NCI-H1092 (cell line): Measurements from ENCODE around the gene ING4.
A peak's percentile ranks its signal among the peaks of the same experiment; 100 is the strongest.
"Not testable (repeated sequence)": the region's sequence is repeated elsewhere in the genome, so short reads cannot be mapped to it uniquely, and the experiment has no call there.

ENCODE experiments used
- DNase-seq: peaks from one replicate; lab custom pipeline; 2025; lab: John Stamatoyannopoulos, UW

The ING4 gene

DNA sequence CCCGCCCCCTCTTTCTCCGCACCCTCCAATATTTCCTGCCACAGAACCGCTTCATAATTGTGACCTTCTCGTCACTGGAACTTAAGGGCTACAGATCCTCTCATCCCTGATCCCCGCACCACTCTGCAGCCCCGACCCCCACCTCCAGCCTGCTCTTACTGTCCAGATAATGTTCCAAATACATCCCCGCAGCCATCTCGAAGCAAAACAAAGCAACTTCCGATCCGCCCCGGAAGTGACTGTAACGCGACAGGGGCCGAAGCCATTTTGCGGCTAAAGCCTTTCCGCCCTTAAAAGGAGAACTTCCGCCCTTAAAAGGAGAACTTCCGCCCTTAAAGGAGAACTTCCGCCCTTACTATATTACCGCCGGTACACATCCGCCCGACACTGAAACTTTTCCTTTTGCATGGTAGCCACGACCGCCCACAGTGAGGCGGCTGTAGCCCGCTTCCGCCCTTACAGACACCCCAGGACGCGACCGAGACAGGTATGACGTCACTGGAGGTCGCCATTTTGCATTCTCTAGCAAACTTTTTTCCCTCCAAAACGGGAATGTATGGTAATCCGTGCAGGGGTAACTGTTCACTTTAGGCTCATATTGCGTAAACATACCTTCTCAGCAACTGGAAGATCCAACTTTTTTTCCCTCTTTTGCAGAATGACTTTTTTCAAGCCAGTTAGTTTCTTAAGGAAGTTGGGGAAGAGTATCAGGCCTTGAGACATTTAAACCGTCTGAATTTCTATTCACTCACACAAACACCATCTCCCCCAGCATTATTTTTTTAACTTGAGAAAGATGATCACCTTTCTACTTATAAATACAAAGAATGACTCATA, at the start of gene ING4:
TSS of gene ING4 (minus strand) at position 214 of the 837 bp plus-strand sequence. CDS start at position 196, 18 bp downstream.
- peak; percentile 98 for DNase-seq

DNA sequence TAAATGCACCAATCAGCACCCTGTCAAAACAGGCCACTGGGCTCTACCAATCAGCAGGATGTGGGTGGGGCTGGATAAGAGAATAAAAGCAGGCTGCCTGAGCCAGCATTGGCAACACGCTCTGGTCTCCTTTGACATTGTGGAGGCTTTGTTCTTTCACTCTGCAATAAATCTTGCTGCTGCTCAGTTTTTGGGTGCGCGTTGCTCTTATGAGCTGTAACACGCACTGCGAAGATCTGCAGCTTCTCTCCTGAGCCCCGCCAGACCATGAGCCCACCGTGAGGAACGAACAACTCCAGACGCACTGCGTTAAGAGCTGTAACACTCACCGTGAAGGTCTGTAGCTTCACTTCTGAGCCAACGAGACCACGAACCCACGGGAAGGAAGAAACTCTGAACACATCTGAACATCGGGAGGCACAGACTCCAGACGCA, 46.1 kb upstream of the ING4 start:
- no peak for DNase-seq

DNA sequence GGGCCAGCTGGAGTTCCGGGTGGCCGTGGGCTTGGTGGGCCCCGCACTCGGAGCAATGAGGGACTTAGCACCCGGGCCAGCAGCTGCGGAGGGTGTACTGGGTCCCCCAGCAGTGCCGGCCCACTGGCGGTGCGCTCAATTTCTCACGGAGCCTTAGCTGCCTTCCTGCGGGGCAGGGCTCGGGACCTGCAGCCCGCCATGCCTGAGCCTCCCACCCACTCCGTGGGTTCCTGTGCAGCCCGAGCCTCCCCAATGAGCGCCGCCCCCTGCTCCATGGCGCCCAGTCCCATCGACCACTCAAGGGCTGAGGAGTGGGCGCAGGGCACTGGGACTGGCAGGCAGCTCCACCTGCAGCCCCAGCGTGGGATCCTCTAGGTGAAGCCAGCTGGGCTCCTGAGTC, 45.4 kb upstream of the ING4 start:
- not testable (repeated sequence) for DNase-seq

- DNase-seq: no peak
These were observed 40.7 kb upstream of the ING4 start for GRCh38 chr12:6703631-6704030.

DNA sequence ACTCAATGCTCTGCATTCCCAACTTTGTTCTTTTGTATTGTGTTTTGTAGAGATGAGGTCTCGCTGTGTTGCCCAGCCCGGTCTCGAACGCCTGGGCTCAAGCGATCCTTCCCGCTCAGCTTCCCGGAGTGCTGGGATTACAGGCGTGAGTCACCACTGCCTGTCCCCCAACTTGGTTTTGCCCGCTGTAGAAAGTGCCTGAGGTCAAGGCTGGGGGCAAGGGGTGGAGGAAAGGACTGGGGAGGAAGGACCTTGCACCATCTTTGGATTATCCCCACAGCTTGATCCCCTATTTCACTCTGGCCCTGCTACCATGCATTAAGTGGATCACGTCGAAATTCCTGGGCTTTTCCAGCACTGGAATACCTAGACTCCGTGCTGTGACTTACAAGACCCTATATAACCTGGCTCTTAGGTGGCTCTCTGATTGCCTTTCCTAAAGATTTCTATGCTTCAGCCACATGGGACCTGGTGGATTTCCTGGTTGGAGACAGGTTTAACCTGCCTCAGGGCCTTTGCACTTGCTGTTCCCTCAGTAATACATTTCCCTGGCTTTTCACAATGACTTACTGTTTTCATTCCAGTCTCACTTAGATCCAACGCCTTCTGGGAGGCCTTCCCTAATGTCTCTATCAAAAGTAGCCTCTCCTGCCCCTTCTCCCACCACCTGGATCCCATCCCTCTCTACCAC, 38.3 kb upstream of the ING4 start:
- no peak for DNase-seq

- DNase-seq: peak; percentile 12
These were observed 37.7 kb upstream of the ING4 start, which contains the start of gene PIANP for GRCh38 chr12:6700646-6701051. TSS of gene PIANP (minus strand) at chr12:6700815. CDS start at chr12:6698061, 2,754 bp downstream.

DNA sequence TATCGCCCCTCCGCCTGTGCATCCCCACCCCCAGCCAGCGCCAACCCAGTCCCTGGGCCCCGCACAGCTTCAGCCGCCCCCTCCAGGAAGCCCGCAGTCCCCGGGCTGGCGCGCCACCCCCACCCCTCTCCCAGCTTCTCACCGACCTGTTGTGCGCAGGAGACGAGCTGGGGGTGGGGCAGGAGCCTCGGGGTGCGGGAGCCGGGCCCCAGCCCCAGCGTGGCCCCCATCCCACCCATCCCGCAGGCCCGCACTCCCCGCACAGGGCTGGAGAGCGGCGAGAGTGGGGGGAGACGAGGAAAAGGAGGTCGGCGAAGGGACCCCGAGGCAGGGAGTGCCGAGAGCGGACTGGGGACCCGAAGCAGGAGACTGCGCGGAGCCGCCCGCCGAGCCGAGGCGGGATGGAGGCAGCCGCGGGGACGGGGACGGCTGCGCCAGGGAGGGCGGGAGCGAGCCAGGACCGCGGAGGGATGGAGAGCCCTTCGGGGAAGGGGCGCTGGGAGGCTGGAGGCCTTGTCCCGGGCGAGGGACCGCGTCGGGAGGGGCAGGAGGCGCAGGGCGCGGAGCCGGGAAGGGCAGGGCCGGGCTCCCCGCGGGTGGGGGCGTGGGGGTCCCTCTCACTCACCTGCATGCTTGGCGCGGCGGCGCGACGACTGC, 37.2 kb upstream of the ING4 start:
- DNase-seq: no peak

DNA sequence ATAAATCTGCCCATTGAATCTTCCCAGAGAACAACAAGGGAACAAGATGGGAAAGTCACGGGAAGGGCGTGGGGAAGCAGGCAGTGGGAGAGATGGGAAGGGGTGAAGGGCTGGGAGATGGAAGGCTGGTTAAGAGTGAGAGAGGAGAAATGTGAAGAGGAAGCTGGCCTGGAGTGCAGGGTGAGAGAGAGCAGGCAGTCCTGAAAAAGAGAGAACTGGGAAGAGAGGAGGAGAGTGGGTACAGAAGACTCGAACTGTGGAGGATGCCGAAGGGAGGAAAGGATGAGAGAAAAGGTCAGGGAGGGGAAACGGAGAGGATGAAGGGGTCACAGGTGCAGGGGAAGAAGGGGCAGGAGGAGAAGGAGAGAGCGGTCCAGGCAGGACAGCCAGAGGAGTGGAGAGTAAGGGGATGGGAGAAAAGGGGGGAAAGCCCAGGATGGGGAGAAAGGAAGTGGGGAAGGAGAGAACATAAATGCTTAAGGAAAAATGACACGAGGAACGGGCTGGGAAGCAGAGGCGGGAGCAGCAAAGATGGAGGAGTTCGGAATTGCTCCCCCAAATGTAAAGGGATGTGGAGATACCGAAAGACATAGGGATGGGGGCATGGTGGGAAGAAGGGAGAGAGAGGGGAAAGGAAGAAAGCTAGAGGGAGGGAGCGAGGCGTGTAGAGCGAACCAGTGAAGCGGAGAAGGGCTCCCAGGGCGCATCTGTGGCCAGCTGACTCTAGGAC, 36.5 kb upstream of the ING4 start:
- DNase-seq: no peak

DNA sequence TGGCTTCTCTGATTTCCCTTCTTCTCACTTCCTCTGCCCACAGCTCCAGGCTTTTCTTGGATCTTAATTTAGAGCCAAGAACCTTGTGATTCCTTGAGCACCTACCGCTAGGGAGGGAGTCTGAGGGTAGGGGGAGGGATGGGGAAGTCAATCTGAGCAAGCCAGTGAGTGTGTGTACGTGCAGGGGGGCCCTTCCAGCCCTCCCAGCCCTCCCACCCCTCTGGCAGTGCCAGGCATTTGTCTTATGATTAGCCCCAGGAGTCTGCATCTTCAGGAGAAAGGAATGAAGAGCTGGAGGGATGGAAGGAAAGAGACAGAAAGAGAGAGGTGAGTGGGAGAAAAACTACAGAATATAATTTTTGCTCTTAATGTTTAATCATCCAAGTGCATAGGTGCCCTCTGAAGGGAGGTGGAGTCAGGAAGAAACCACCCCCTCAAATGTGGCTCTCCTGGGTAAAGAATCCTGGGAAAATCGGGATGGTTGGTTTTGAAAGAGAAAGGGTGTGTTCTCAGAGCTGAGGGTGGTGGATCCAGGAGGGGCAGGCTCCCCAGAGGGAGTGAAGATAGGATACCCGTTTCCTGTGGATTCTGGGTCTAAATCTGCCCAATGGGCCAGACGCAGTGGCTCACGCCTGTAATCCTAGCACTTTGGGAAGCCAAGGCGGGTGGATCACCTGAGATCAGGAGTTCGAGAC, 35.6 kb upstream of the ING4 start:
- DNase-seq: no peak

DNA sequence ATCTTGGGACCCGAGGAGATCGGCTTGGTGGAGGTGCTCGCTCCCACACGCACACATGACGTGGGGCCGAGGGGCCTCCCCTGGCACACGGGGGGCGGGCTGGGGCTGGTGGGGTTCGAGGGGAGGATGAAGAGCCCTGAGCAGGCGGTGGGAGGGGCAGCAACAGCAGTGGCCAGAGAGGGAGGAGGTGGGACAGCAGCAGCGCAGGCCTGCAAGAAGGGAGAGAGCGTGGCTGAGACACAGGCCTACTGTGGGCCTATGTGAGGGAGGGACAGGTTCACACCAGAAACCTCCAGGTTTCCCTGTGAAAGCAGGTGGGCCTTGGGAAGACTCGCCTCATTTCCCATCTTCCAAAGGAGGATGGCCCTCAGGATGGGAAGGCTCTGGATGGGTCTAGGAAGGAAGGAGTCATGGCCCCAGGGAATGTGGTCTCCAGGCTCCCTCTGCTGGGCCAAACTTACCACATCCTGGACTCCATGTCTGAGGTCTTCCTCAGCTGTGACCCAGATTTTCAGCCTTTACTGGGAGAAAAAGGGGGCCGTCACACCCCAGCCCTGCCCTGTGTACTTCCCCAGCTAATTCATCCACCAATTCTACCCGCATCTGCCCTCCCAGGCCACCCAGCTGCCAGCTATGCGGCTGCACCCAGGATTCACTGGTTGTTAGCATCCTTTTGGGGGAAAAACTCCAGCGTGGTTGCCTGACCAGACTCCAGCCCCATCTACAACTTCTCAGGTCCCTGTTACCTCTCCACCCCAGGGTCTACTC, 34.8 kb upstream of the ING4 start:
- no peak for DNase-seq

DNA sequence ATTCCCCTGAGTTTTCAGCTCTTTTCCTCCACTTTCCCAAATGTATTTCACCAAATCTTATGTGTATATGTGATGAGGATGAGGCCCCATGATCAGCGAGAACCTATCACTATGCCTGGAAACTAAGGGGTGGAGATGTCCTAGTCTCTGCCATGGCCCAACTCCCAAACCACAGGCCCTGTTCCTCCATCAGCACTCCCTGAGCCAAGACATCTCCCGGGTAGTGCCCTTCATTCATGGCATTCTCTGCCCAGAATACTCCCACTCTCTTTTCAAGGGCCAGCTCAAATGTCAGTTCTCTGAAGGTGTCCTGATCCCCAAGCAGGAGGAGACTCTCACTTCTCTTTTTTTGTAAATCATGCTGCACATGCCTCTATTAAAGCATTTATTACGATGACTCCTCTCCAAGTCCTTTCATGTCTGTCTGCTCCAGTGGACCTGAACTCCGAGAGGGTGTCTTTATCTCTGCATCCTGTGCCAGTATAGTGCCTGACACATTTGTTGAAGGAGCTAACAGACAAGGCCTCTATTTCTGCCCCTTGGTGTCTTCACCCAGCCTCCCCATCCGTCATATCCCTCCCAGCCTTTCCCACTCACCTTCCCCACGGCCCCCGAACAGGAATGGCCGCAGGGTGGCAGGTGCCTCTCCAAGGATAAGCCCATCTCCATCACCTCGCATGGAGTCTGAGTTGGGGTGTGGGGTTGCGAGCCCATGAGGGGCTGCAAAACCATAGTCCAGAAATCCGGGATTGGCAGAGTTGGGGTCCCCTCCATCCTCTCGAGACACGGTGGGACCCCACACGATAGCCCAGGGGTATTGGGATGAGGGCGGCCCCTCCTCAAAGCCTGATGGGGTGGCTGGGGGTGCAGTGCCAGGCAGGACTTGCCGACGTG, 34.0 kb upstream of the ING4 start:
- DNase-seq: no peak

- DNase-seq: no peak
These were observed 32.6 kb upstream of the ING4 start for GRCh38 chr12:6695313-6696045.

- no peak for DNase-seq
These were observed 31.8 kb upstream of the ING4 start for GRCh38 chr12:6694701-6695100.

- DNase-seq: no peak
These were observed 31.0 kb upstream of the ING4 start for GRCh38 chr12:6693832-6694355.

DNA sequence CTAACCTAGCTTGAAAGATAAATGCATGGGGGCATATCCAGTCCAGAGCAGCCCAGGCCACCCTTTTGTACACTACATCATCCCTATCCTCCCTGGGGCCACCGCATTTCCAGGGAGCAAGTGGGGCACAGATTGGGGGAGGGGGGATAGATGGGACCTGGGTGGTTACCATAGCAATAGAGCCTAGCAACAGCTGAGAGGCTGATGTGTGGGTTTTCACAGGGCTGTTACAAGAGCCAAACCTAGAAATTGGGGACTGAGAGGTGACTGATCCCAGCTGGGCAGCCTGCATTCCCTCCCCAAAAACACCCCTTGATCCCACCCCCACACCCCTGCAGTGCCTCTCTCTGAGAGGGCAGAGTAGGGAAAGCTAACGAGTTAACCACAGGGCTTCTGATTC, 30.0 kb upstream of the ING4 start:
- DNase-seq: no peak

DNA sequence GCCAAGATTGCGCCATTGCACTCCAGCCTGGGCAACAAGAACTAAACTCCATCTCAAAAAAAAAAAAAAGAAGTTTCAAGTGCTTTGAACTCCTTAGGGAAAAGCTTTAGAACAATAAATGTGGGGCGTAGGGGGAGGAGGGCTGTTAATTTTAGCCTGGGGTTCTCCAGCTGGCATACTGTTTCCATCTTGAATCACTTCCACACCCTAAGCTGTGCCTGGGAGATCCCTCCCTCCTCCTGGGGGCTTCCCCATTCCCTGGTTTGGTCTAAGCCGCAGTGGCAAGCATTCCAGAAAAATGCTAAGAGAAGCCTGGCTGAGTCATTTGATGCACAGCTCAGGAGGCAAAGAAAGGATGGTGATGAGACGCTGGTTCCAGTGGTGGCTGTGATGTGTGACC, 28.6 kb upstream of the ING4 start:
- DNase-seq: no peak

- peak; percentile 98 for DNase-seq
These were observed 26.3 kb upstream of the ING4 start, which contains the start of gene ZNF384 for GRCh38 chr12:6688999-6689882. TSS of gene ZNF384 (minus strand) at chr12:6689375. CDS start at chr12:6679520, 9,855 bp downstream.
